ENCODE data around the gene ADCY5. TPM values are rescaled to one million over a fixed set of nuclear protein-coding genes. Genes with fewer than 3 reads are reported as not detected.

ADCY5 gene
- total and polyA plus RNA-seq, 4 donors: 29.5 to 56.7 (median 41.7) TPM

GRCh38 chr3:123414973-123415775 lies 33.7 kb downstream of the ADCY5 start:
- no peaks in the 10 kb centered on the region for H3K9me3 ChIP-seq (ENCODE audit: control insufficient read depth, insufficient read depth, low read length)
- H3K27ac ChIP-seq (ENCODE audit: low read depth, low read length): no peak overlapping the region
- H3K4me1 ChIP-seq (ENCODE audit: control insufficient read depth, insufficient read depth, low read length): peaks cover 47% of the 10 kb centered on the region
- DNase-seq (ENCODE audit: low read depth in 4 of 6, low spot score in 6 of 6): no peak
- WGBS (ENCODE audit: insufficient coverage): 73% methylated on average over 15 of the region's 18 CpGs
- H3K27me3 ChIP-seq (ENCODE audit: control insufficient read depth, insufficient read depth, low read length): no peaks in the 10 kb centered on the region
- H3K36me3 ChIP-seq (ENCODE audit: control insufficient read depth, insufficient read depth, low read length): no peaks in the 10 kb centered on the region
- no peak overlapping the region for H3K4me3 ChIP-seq (ENCODE audit: low read depth, low read length)

DNA sequence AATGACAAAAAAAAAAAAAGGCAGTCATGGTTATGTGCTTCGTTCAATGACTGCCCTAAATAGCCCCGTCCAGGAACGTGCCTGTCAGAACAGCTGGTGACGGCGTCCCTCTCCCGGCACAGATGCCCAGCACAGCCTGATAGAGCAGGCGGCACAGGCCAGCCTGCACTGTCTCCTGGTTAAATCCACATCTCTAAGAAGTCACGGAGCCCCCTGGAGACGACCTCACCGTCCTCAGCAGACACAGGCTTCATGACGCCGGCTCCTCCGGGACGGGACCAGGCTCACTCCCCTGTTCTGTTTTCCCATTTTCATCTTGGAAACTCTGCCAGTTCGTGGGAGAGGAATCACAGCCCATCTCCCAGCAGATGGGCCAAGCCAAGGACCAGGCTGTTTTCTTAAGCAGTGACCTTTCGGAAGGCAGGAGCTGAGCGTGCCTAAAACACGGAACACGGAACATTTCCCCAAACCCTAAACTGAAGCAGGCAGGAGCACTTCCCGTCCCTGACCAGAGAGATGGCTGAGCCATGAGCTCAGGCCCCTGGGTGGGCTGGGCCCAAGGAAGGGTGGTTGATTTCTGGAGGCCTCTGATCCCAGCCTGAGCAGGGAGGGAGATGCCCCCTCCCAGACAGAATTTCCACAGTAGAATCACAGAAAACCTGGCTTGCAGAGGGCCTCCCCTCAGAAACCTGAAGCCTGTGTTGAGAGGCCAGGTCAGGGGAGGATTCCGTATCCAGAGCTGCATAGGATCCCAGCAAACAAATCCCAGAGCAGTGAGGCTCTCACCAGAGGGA lies 35.9 kb downstream of the ADCY5 start:
- H3K4me3 ChIP-seq (ENCODE audit: low read depth, low read length): peak overlapping the region; percentile 13
- WGBS (ENCODE audit: insufficient coverage): 48% methylated on average over 17 of the region's 21 CpGs
- H3K9me3 ChIP-seq (ENCODE audit: control insufficient read depth, insufficient read depth, low read length): no peaks in the 10 kb centered on the region
- no peaks in the 10 kb centered on the region for H3K27me3 ChIP-seq (ENCODE audit: control insufficient read depth, insufficient read depth, low read length)
- peak in 2 of 6 donors; percentile 42 to 70 for DNase-seq (ENCODE audit: low read depth in 4 of 6, low spot score in 6 of 6)
- no peaks in the 10 kb centered on the region for H3K36me3 ChIP-seq (ENCODE audit: control insufficient read depth, insufficient read depth, low read length)
- peak overlapping the region; percentile 70 for H3K27ac ChIP-seq (ENCODE audit: low read depth, low read length)
- H3K4me1 ChIP-seq (ENCODE audit: control insufficient read depth, insufficient read depth, low read length): peaks cover 45% of the 10 kb centered on the region

DNA sequence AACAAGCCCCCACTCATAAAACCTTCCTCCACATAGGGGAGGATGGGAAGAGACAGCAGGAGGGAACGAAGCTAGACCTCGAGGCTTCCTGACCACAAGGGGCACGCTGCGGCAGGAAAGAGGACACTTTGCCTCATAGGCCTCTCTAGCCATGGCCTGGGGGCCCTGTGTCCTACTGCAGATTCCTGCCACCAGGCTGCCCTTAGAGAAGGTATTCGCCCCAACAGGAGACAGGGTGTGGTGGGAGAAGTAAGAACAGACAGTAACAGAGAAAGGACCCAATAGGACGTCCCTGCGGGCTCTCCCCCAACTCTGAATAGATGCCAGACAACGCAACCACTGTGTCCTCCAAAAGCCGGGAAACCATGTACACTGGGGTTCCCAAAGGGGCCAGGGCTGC lies 36.8 kb downstream of the ADCY5 start:
- no peaks in the 10 kb centered on the region for H3K36me3 ChIP-seq (ENCODE audit: control insufficient read depth, insufficient read depth, low read length)
- H3K27ac ChIP-seq (ENCODE audit: low read depth, low read length): peak overlapping the region; percentile 29
- WGBS (ENCODE audit: insufficient coverage): 85% methylated on average over 8 of the region's 9 CpGs
- no peaks in the 10 kb centered on the region for H3K27me3 ChIP-seq (ENCODE audit: control insufficient read depth, insufficient read depth, low read length)
- no peak overlapping the region for H3K4me3 ChIP-seq (ENCODE audit: low read depth, low read length)
- peaks cover 45% of the 10 kb centered on the region for H3K4me1 ChIP-seq (ENCODE audit: control insufficient read depth, insufficient read depth, low read length)
- no peaks in the 10 kb centered on the region for H3K9me3 ChIP-seq (ENCODE audit: control insufficient read depth, insufficient read depth, low read length)
- no peak for DNase-seq (ENCODE audit: low read depth in 4 of 6, low spot score in 6 of 6)

DNA sequence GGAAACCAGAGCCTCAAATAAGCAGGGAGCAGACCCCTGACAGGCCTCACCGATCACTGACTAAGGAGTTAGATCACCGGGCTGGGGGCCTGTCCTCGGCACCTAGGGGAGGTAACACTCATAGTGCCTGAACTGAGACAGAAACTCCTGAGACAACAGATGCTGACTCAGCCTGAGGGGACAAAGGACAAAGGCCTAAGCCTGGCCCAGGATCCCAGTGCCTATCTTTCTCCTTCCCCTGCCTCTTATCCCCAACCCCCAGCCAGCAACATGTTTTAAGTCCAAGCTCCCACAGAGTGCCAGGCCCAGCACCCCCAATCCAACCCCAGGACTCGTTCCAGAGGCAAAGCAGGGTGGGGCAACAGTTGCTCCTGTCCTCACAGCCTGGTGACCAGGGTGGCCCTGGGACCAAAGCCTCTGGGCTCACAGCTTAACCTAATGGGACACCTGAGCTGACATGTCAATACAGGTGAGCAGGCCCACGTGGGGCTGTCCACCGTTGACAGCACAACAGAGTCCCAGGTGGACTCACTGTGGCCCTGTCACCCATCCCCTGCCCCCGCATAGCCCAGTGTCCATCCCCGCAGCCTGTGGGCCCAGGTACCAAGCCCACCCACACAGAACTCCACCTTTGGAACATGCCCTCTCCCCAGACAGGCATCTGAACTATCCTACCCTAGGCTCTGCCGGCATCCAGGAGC lies 37.4 kb downstream of the ADCY5 start:
- H3K9me3 ChIP-seq (ENCODE audit: control insufficient read depth, insufficient read depth, low read length): no peaks in the 10 kb centered on the region
- DNase-seq (ENCODE audit: low read depth in 4 of 6, low spot score in 6 of 6): no peak
- H3K4me3 ChIP-seq (ENCODE audit: low read depth, low read length): no peak overlapping the region
- no peaks in the 10 kb centered on the region for H3K27me3 ChIP-seq (ENCODE audit: control insufficient read depth, insufficient read depth, low read length)
- 88% methylated on average over 8 of the region's 9 CpGs for WGBS (ENCODE audit: insufficient coverage)
- H3K36me3 ChIP-seq (ENCODE audit: control insufficient read depth, insufficient read depth, low read length): no peaks in the 10 kb centered on the region
- H3K4me1 ChIP-seq (ENCODE audit: control insufficient read depth, insufficient read depth, low read length): peaks cover 51% of the 10 kb centered on the region
- peak overlapping the region; percentile 11 for H3K27ac ChIP-seq (ENCODE audit: low read depth, low read length)

- DNase-seq (ENCODE audit: low read depth in 4 of 6, low spot score in 6 of 6): no peak
- H3K27me3 ChIP-seq (ENCODE audit: control insufficient read depth, insufficient read depth, low read length): no peaks in the 10 kb centered on the region
- peaks cover 3% of the 10 kb centered on the region for H3K36me3 ChIP-seq (ENCODE audit: control insufficient read depth, insufficient read depth, low read length)
- peaks cover 51% of the 10 kb centered on the region for H3K4me1 ChIP-seq (ENCODE audit: control insufficient read depth, insufficient read depth, low read length)
- no peak overlapping the region for H3K4me3 ChIP-seq (ENCODE audit: low read depth, low read length)
- H3K27ac ChIP-seq (ENCODE audit: low read depth, low read length): no peak overlapping the region
- H3K9me3 ChIP-seq (ENCODE audit: control insufficient read depth, insufficient read depth, low read length): no peaks in the 10 kb centered on the region
- WGBS (ENCODE audit: insufficient coverage): no CpG with 5 or more reads among the region's 1 CpG
These were observed 38.8 kb downstream of the ADCY5 start for GRCh38 chr3:123410149-123410515.

DNA sequence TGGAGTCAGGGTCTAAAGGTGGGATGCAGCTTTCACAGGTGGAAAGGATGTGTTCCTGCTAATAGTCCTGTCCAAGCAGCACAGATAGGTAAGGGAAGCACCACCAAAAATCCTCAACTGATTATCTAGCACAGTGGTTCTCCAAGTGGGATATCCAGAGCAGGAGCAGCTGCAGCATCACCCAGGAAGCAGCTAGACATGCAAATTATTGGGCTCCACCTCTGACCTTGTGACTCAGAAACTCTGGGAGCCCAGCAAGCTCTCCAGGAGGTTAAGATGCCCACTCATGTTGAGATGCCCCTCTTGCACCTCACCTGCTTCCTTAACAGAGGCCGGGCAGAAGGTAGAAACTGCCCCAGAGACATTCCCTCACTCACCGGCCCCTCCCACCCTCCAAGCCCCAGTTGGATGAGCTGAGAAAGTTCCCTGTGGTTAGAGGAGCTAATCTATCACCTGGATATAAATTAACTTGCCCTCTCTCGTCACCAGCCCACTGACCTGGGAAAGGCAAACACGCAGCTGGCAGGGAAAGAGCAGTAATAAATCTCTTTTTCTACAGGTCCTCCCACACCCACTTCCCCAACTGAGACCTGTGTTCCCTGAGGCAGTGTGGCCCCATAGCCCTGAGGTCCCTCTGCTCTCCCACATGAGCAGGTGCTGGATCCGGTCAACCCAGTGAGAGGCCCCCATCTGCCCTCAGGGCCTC lies 39.3 kb downstream of the ADCY5 start:
- no peak overlapping the region for H3K4me3 ChIP-seq (ENCODE audit: low read depth, low read length)

DNA sequence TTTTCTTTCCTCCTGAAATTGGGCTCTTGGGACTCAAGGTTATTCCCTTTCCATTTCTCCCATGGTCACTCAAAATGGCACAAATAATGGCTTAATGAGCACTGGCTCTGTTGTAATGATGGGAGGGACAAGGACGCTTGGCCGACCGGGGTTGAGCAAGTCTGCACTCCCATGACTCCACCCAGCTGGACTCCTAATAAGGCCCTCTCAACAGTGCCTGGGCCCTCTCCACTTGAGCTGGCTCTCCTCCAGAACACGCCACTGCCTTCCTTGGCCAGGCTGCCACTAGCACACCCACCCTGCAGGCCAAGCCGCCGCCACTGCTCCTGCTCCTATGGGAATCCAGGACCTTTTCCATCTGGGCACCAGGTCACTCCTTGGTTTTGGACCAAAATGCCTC lies 42.3 kb downstream of the ADCY5 start:
- H3K27ac ChIP-seq (ENCODE audit: low read depth, low read length): no peak overlapping the region
- no peak overlapping the region for H3K4me3 ChIP-seq (ENCODE audit: low read depth, low read length)
- no peaks in the 10 kb centered on the region for H3K27me3 ChIP-seq (ENCODE audit: control insufficient read depth, insufficient read depth, low read length)
- peaks cover 7% of the 10 kb centered on the region for H3K36me3 ChIP-seq (ENCODE audit: control insufficient read depth, insufficient read depth, low read length)
- no peaks in the 10 kb centered on the region for H3K9me3 ChIP-seq (ENCODE audit: control insufficient read depth, insufficient read depth, low read length)
- peaks cover 39% of the 10 kb centered on the region for H3K4me1 ChIP-seq (ENCODE audit: control insufficient read depth, insufficient read depth, low read length)
- DNase-seq (ENCODE audit: low read depth in 4 of 6, low spot score in 6 of 6): no peak
- 64% methylated on average over 6 of the region's 6 CpGs for WGBS (ENCODE audit: insufficient coverage)

More for the DNA sequence above, 39.3 kb downstream of the ADCY5 start:
- H3K27ac ChIP-seq (ENCODE audit: low read depth, low read length): no peak overlapping the region
- WGBS (ENCODE audit: insufficient coverage): no CpG with 5 or more reads among the region's 5 CpGs
- H3K4me1 ChIP-seq (ENCODE audit: control insufficient read depth, insufficient read depth, low read length): peaks cover 52% of the 10 kb centered on the region
- H3K36me3 ChIP-seq (ENCODE audit: control insufficient read depth, insufficient read depth, low read length): peaks cover 7% of the 10 kb centered on the region
- no peaks in the 10 kb centered on the region for H3K9me3 ChIP-seq (ENCODE audit: control insufficient read depth, insufficient read depth, low read length)
- H3K27me3 ChIP-seq (ENCODE audit: control insufficient read depth, insufficient read depth, low read length): no peaks in the 10 kb centered on the region
- no peak for DNase-seq (ENCODE audit: low read depth in 4 of 6, low spot score in 6 of 6)

DNA sequence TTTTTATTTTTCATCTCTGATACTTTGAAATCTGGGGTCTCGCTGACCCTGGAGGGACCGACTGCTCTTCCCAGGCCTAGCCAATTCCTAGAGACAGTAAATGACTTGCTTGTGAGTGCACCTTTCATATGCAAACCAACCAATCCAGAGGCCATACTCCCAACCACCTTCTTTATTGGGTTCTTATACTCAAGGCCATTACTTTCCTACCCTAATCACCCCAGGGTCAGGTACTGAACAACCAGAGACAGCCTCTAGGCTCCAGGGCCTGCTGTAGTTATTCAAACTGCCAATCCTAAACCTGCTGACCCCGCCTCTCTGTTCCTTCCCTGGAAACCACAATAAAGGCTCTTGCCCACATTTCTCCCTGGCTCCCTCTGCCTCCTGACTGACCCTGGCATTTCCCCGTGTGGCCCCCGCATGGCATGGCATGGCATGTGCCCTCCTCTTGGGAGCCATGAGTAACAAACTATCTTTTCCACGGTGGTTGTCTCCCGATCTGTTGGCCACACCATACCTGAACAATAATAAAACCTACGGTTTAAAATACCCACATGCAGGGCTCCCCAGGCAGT lies 42.9 kb downstream of the ADCY5 start:
- Histone ChIP-seq H3K9me3 (ENCODE audit: control insufficient read depth, insufficient read depth, low read length) (no peaks in the 10 kb centered on the region), H3K4me3 (ENCODE audit: low read depth, low read length) (no peak overlapping the region), H3K27ac (ENCODE audit: low read depth, low read length) (no peak overlapping the region), H3K27me3 (ENCODE audit: control insufficient read depth, insufficient read depth, low read length) (no peaks in the 10 kb centered on the region), H3K4me1 (ENCODE audit: control insufficient read depth, insufficient read depth, low read length) (peaks cover 33% of the 10 kb centered on the region), H3K36me3 (ENCODE audit: control insufficient read depth, insufficient read depth, low read length) (peaks cover 7% of the 10 kb centered on the region)
- no peak for DNase-seq (ENCODE audit: low read depth in 4 of 6, low spot score in 6 of 6)
- WGBS (ENCODE audit: insufficient coverage): 87% methylated on average over 4 of the region's 8 CpGs

DNA sequence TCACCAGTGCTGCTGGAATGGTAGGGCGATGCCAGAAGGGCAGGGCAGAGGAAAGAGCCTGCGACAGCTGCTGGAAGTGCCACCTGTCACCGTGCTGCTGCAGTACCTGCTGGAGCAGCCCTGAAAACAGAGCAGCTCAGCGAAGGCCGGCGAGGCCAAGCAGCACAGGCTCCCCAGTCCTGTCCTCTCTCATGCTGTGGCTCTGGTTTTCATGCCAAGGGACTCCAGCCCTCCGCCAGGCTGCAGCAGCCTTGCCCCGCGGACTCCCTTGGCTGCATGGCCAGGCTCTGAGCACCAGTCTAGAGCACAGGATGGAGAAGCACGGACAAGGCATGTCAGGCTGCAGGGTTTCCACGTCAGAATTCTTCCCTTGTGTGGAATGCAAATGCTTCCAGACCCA lies 43.9 kb downstream of the ADCY5 start:
- H3K4me3 ChIP-seq (ENCODE audit: low read depth, low read length): no peak overlapping the region
- H3K27me3 ChIP-seq (ENCODE audit: control insufficient read depth, insufficient read depth, low read length): no peaks in the 10 kb centered on the region
- no peaks in the 10 kb centered on the region for H3K9me3 ChIP-seq (ENCODE audit: control insufficient read depth, insufficient read depth, low read length)
- DNase-seq (ENCODE audit: low read depth in 4 of 6, low spot score in 6 of 6): no peak
- peaks cover 29% of the 10 kb centered on the region for H3K4me1 ChIP-seq (ENCODE audit: control insufficient read depth, insufficient read depth, low read length)
- peaks cover 7% of the 10 kb centered on the region for H3K36me3 ChIP-seq (ENCODE audit: control insufficient read depth, insufficient read depth, low read length)
- H3K27ac ChIP-seq (ENCODE audit: low read depth, low read length): peak overlapping the region; percentile 47
- 69% methylated on average over 11 of the region's 11 CpGs for WGBS (ENCODE audit: insufficient coverage)

Measured in spinal cord (tissue), 10 donors.